Raji (cell line): ENCODE measurements around the gene MISFA.
A peak's percentile ranks its signal among the peaks of the same experiment; 100 is the strongest.

Experiments
- POLR2A ChIP-seq: IDR thresholded peaks from 2 replicates; pipeline ENCODE4 v1.6.1; 2011; ENCODE audit warnings: low read depth, low read length, control low read depth; ENCODE audit not compliant: insufficient read depth

The MISFA gene

DNA sequence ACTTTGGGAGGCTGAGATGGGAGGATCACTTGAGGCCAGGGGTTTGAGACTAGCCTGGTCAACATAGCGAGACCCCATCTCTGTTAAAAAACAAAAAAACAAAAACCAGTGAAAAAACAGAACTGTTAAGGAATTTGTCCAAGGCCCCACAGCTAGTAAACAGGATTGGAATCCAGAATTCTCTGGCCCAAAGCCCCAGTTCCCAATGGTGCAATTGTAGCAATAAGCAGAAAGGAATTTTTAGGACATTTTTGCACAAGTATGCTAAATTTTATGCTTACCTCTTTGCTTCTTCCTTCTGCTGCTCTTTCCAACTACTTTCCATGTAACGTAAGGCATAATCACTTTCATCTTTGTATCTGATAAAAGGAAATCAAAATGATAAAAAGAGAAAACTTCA lies 11.6 kb downstream of the MISFA start:
- no peak for TF ChIP-seq POLR2A

DNA sequence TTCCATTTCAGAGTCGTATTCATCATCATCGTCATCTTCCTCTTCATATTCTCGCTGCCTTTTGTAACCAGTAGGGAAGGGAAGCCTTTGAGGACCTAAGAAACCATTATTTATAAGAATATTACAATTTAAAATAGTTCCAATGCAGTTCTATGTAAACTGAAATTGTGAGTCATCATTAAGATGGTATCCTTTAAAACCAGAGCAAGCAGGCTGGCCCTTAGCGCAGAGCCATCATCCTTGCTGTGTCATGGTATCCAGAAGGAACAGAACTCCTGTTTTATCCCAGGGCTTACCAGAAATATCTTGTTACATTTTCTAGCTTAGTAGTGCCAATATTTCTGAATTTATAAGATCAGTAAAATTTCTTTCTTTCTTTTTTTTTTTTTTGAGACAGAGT lies 12.8 kb downstream of the MISFA start:
- no peak for TF ChIP-seq POLR2A

DNA sequence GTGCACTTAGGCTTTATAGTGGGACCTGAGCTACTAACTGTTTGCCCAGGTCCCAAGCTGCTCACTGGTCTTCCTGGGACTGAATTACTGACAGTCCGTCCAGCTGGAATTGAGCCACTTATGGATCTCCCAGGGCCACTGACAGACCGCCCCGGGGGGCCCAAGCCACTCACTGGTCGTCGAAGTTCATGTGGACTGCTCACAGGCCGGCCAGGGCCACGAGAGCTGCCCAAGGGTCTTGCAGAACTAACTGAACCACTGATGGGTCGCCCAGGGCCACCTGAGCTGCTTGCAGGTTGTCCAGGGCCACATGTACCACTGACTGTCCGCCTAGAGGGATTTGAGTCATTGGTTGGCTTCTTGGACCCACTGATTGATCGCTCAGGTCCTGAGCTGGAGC lies 15.1 kb downstream of the MISFA start:
- TF ChIP-seq POLR2A: no peak

DNA sequence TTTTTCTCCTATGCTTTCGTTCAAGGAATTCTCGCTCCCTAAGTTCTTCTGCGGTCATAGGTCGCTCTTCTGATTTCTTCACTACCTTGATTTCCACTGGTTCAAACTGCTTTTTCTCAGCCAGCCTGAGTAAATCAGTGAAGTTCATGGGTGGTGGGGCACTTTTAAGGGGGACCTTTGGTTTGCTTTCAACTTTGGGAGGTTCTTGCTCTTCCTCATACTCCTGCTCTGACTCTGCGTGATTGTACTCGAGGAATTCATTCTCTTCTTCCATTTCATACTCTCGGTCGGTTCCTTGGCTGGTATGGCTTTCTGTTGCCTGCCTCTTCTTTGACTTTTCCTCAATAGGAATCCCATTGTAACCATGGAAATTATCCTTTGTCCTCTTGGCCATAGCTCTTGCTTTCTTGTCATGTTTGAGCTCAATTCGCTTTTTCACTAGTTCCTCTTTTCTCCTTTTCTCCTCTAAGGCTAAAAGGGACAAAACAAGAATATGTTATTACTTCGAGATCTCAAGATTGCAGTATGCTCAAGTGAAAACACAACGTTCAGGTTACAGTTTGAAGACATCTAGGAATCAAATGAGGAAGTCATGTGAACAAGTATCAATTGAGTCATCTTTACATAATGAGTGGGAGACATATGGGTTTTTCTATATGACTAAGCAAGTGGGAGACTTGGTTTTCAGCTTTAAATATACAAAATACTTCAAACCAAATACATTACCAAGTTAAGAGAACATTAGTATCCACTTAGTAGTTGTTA lies 16.2 kb downstream of the MISFA start:
- TF ChIP-seq POLR2A: no peak

GRCh38 chr11:18617688-18618341 lies 18.2 kb downstream of the MISFA start:
- TF ChIP-seq POLR2A: no peak

DNA sequence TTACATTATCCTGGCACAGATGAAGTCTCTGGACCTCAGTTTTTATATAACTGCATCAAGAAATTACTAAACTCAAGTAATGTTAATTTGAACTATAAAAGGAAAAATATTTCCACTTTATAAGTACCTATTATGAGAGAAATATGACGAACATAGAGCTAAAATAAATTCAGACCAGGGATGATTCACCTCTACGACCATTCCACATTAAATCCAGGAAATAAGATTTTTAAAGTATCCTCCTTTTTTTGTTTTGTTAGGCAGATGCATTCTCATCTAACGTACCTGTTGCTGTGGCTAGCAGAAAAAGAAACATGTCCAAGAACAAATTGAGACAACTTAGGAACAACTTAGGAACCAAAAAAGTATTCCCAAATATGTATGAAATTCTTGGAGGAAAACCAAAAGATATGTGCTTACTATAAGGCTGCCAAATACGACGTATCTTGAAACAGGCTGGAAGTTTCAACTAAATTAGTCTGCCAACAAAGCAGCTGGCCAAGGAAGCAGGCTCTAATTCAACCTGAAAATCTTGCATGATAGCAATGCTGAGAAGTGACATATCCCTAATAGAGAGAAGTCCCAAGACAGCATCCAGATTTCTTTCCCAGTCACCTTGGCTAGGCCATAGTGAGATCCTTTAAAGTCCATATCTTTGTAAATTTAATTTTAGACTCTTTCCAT lies 18.9 kb downstream of the MISFA start:
- no peak for TF ChIP-seq POLR2A

- no peak for TF ChIP-seq POLR2A
Measured at GRCh38 chr11:18623707-18624106, 24.1 kb downstream of the MISFA start.

- TF ChIP-seq POLR2A: no peak
Measured at GRCh38 chr11:18624161-18624560, 24.6 kb downstream of the MISFA start.

- no peak for TF ChIP-seq POLR2A
Measured at GRCh38 chr11:18632841-18633240, 33.3 kb downstream of the MISFA start.

DNA sequence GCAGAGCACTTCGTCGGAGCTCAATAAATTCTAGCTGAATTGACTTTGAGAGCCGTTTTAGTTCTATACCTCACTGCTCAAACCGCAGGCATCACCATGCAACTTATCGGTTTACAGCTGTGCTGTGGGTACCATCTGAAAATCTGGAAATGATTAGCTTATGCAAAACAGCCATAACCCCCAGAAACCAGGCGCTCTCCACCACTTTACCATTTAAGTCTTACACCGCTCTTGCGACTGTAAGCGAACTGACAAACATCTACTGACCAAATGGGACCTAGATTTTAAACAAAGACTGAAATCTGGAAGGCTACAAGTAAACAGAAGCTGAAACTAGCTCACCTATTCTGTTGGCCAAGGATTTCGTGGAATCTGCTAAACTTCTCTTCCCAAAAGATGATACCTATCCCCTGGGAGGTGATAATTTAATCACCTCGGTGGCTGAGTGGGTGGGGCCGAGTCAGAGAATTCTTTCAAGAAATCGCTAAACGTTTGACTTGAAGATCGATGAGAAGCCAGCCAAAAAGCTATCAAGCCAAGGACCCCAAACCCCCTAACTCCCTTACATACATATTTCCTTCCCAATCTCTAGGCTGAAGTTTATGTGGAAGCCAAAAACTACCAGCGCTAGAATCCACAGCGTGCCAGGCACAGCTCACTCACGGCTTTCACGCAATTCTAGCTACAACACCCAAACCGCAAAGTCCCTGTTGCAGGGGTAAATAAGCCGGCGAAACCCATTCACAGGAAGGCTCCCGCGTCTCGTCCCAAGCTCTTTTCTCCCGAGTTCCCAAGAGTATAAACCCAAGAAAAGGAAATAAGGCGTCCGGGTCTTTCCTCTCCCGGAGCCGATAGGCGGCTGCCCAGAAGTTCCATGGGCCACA lies 33.9 kb downstream of the MISFA start:
- 0 out of 2 replicates have a peak, but pooled peaks have one; percentile 27 for TF ChIP-seq POLR2A

GRCh38 chr11:18634140-18635032 lies 34.8 kb downstream of the MISFA start, which contains the start of gene SPTY2D1:
Gene SPTY2D1, minus strand, starts transcription at chr11:18634342. Its CDS starts 85 bp downstream, at chr11:18634257.
- TF ChIP-seq POLR2A: peak; percentile 99

- no peak for TF ChIP-seq POLR2A
Measured at GRCh38 chr11:18641677-18642076, 42.1 kb downstream of the MISFA start.

- TF ChIP-seq POLR2A: no peak
Measured at GRCh38 chr11:18650353-18650752, 50.8 kb downstream of the MISFA start.
